ENCODE measurements around the gene SLC9A9.

DNA sequence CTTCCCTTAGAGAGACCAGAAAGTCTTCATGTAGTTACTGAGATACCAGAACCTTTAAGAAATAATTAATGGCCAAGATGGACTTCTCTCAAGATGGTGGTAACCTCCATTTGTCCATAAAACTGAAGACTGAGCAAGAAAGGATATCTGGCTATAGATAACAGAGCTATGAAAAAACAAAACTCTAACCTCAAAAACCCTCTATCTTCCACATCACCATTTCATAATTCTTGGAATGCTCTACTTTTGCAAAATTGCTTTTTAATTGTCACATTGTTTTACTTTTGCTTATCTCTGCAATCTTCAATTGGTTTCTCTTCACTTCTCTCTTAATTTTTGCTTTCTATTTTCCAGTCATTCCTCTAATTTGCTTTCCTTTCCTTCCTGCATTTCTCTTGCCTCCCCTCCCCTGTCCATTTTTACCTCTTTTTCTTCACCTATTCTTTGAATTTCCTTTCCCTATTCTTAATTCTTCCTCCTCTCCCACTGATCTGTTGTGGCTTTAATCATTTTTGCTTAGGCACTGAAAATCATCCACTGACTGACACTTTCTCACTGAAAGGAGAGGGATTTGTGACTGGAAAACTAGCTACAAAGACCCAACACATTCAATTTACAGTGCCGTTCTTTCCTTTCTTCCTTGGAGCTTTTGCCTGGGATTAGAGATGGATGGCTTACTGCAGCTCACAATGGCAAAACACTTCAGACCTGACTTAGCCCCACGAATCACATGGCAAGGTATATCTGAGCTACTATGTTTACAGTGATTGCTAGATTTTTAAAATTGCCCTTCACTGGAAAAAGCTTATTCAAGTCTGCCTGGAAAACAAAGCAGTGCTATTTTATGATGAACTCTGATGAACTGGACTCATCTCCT lies 485.9 kb downstream of the SLC9A9 start:
- TF ChIP-seq POLR2A (IDR thresholded peaks at IDR 0.05), result no peak
- TF ChIP-seq, protein P1, sequence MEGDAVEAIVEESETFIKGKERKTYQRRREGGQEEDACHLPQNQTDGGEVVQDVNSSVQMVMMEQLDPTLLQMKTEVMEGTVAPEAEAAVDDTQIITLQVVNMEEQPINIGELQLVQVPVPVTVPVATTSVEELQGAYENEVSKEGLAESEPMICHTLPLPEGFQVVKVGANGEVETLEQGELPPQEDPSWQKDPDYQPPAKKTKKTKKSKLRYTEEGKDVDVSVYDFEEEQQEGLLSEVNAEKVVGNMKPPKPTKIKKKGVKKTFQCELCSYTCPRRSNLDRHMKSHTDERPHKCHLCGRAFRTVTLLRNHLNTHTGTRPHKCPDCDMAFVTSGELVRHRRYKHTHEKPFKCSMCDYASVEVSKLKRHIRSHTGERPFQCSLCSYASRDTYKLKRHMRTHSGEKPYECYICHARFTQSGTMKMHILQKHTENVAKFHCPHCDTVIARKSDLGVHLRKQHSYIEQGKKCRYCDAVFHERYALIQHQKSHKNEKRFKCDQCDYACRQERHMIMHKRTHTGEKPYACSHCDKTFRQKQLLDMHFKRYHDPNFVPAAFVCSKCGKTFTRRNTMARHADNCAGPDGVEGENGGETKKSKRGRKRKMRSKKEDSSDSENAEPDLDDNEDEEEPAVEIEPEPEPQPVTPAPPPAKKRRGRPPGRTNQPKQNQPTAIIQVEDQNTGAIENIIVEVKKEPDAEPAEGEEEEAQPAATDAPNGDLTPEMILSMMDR (IDR thresholded peaks at IDR 0.05), result no peak

Measured in thyroid gland (tissue), 4 donors.